Stimulated activated CD8-positive, alpha-beta memory T cell treated with anti-CD3 and anti-CD28 coated beads, Interleukin-2, amount 100 ng/mL, for 48 hours (primary cell): Measurements from ENCODE around the gene PROM2.

Experiments used
- DNase-seq, 2 donors: peaks; one replicate each; pipeline ENCODE4 v3.0.0-alpha.2; 2020; ENCODE audit warnings: low read depth in 2 of 2

PROM2 gene

DNA sequence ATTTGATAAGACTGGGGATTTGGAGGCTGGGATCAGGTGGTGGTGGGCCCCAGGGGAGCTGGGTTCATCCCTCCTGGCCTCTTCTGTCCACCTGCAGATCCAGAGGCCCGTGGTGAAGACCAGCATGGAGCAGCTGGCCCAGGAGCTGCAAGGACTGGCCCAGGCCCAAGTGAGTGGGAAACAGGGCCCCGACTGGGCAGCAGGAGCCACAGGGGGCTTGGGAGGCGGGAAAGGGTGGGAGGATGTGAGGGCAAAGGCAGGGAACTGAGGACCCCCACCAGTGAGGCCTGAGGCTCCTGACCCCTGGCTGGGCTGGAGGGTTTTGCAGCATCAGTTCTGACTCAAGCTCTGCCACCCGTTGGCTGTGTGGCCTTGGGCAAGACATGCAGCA is 11.3 kb downstream of the PROM2 start:
- DNase-seq = no peak

DNA sequence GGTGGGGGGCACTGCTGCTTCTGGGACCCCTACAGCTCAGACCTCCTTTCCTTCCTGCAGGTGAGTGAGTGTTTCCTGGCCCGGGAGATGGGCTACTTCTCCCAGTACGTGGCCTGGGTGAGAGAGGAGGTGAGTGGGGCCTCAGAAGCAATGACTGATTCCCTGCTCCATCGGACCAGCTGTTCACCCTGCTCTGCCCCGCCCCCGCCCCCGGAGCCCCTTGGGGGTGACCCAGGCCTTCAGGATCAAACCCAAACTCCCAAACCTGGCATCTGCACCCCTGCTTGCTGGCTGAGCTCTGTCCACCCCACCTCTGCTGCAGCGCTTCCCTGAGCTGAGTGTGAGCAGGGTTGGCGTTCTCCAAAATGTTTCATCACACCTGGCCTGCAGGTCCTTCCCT is 13.1 kb downstream of the PROM2 start:
- no peak for DNase-seq

DNA sequence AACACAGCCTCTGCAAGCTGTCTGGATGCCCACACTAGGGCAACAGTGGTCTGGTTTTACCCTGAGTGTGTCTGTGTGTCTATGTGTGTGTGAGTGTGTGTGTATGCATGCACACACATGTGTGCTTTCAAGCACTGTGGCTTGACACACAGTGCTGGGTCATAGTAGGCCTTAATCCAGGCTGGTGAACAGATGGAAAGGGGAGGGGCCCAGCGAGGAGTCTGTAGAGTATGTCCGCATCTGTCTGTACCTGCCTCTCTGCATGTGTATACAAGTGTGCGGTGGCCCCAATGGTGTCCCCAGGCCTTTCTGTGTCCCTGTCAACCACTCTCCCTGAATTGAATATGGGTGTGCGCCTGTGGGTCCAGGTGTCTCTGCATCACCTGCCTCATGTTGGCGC is 13.6 kb downstream of the PROM2 start:
- DNase-seq = no peak

DNA sequence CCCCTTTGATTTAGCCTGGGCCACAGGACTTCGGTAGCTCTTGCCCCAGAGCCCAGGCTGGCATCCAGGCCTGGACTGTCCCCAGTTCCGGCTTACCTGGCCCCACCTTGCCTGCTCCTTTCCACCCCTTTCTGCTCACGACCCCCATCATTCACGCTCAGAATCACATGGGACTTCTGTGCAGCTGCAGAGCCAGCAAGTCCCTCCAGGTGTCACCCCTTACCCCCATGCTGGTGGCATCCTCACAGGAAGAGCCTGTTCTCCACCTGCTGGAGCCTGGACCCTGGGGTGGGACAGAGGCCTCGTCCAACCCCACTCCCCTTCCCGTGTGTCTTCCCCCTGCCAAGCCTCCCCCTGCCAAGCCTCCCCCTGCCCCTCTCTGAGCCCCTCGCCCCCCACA is 15.0 kb downstream of the PROM2 start:
- DNase-seq = no peak

DNA sequence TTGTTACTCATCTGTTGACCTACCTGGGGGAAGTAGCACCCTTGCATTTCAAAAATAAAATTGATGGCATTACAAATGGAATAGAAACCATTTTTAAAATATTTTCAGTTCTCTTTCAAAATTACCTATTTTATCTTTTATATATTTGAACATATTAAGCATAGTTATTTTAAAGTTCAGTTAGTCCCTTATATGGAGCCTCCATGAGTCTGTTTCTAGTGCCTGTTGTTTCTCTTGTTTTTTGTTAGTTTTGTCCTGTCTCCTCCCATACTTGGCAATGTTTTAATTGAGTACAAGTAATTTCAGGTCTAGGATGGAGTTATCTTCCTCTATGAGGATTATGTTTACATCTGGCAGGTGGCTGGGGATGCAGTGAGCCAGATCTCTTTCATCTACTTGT is 17.0 kb downstream of the PROM2 start:
- no peak for DNase-seq

DNA sequence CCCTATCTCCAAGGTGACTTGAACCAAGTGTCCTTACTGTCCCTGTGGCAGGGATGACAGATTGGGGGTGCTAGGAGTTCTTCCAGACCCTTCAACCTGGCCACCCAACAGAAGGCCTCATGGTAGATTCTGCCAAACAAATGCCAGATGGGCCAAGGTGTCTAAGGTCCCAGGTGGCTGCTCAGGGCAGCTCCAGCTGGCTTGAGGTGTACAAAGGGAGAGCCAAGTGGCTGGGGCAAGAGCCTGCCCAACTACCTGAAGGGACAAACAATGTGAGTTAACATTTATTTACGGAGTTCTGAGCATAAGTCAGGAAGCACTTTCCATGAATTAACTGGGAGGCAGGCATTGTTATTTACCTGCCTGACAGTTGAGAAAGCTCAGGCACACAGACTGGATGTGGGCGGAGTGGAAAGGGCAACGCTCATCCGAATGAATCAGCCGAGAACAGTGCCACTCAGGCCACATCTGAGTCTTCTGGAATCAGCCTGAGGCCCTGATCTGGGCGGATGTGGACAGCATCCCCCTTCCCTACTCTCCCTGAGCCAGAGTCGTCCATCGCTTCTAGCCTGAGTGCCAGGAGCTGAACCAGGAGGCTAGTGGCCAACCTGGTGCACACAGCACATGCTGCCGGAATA is 18.5 kb downstream of the PROM2 start:
- no peak for DNase-seq

DNA sequence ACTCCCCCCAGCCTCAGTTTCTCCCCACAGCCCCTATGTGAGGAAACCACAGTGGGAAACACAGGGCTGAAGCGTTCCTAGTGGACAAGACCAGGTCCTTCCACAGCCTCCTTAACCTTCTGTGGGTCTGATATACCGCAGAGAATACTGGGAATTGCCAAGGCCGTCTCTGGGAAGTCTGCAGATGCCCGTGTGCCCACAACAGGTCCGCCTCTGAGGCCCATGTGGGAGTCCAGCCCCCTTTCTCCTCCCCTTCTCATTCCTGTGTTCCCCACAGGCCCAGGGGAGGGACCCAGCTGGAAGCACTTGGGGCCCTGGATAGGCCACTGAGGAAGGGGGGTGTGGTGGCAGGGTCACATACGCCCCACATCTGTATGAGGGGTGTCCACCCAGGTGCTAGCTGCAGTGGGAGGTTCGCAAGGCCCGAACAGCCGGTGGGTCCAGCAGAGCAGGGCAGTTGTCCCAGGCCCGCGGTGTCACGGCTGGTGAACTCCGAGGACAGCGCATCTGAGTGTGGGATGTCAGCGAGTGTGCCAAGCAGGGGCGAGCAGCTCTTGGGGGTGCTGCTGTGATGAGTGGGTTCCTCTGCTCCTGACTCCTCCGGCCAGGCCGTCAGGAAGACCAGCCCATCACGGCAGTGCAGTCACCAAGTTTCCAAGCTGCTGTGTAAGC is 20.5 kb downstream of the PROM2 start:
- DNase-seq = no peak

DNA sequence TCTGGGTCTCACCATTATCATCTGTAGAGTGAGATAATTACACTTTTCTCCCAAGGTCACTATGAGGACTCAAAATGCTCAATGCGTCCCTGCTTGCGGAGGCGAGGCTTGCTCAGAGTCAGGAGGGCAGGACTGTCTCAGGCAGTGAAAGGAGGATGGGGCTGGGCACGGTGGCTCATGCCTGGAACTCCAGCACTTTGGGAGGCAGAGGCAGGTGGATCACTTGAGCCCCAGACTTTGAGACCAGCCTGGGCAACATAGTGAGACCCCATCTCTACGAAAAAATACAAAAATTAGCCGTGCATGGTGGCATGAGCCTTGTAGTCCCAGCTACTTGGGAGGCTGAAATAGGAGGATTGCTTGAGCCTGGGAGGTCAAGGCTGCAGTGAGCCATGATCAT is 21.1 kb downstream of the PROM2 start:
- DNase-seq = no peak

DNA sequence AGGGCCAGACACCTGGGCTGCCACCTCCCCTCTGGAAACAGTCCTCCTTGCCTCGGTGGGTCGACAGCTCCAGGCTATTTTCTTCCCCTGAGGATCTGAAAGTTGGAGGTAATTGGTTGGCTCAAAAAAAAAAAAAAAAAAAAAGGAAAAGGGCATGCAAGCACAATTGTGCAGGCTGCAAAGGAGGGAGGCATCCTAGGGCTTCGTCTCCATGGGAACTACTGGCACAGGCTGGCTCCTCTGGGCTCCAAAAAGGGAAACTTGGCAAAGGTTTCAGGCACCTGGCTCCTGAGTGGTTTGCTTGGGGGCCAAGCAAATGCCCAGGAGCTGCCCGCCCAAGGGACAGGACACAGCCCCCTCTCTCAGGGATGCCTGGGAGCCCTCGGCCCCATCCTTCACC is 21.8 kb downstream of the PROM2 start:
- DNase-seq = no peak

DNA sequence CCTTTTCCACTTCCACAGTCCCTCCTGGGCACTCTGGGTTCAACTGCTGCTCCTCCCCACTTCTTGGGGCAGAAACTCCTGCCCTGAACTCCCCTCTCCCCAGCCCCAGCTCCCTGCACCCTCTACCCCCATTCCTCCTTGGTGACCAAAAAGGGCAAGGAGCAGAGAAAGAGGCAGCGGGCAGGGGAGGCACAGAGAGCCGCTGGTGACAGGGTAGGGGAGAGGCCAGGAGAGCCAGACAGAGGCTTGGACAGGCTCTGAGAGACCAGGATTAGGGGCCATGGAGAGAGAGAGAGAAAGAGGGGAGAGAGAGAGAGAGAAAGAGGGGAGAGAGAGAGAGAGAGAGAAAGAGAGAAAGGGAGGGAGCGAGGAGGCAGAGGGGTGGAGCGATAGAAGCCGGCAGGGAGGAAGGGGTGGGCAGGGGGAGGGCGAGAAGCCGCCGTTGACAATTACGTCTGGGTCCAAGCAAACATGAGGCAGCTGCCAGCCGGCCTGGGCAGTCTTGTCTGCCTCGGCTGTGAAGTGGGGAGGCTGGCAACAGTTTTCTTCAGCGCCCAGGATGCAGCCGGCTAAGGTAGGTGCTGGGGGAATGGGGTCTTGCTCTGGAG is 22.7 kb downstream of the PROM2 start, which contains the start of gene KCNIP3:
KCNIP3 (plus strand) TSS at position 468 of the 608 bp plus-strand sequence; CDS start at position 560, 92 bp downstream.
- no peak for DNase-seq

DNA sequence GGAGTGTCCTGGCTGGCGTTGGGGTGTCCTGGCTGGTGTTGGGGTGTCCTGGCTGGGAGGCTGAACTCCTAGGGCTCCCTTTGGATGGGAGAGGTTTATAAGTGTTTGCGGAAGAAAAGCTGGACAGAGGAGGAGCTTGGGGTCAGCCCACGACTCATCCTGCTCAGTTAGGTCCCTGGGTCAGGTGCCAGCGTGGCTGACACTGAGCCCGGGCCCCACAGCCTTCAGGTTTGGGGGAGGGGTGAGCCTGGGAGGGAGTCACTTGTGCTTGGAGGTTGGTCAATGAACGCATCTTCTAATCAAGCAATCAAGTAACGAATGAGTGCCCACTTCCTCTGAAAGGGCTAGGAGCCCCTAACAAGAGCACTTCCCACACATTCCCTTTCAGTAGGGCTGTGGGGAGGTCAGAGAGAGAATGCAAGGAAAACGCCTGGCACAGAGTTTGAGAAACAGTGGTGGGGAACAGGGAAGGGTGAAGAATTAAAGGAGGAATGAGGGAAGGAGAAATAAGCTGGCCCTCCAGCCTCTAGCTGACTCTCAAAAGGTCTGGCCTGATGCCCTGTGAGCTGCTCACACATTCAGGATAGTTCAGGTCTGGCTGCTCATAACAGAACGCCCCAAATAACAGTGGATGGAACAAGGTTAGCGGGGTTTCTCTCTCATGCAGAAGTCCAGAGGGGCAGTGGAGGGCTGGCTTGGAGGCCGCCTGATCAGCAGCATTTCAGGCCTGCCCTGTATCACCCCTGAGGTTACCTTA is 23.6 kb downstream of the PROM2 start:
- no peak for DNase-seq

DNA sequence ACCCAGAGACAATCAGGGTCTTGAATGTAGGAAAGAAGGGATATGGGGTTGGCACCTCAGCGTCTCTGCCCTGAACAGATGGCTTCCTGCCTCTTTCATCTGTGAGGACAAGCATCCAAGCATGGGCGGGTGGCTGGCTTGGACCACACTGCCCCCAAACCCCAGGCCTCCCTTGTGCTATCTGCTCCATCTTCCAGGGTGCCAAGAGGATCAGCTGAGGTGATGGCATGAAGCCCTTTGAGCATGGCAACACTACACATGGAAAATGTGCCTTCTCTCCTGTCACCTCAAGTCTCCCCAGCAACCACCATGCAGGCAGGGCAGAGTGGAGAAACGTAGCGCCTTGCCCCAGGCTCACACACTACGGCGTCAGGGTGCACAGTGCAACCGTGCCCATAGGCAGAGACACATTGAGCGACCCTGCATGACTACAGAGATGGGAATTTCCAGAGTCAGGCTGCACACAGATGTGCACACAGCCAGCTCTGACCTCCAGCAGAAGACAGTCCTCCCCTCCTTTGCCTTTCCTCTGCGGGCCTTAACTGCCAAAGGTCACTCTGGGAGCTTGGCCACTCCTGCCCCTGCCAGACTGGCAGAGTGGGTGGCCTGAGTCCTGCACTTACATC is 24.4 kb downstream of the PROM2 start:
- DNase-seq = no peak

DNA sequence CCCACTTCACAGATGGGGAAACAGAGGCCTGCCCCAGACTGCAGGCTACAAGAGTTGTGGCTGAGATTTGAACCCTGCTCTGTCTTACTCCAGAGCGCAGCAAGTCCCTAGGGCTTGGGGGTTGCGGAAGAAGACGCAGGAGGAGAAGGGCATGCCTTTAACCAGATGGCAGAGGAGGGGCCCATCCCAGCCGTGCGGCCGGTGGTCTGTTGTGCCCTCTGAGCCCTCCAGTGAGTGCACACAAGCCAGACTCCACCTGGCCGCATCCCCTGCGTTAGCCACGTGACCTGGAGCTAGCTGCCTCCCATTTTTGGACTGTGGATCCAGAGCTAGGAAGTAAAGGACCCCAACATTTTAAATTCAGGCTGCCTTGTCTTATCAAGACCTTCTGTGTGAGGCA is 25.7 kb downstream of the PROM2 start:
- DNase-seq = no peak

DNA sequence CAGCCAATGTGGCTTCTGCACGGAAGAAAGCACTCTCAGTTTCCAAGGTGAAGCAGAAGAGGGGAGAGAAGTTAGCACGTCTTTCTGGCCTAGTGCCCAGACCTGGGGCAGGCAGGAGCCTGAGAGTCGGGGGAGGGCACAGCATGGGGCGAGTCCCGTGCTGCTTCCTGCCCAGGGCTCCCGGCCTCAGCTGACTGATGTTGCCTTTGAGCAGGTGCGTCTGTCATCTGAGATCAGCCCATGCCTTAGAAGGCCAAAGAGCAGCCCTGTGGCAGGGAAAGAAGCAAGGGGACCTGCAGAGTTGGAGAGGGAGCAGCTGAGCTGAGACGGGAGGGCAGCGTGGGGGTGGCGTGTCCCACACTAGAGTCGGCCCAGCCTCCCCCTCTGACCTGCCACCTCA is 26.2 kb downstream of the PROM2 start:
- no peak for DNase-seq

DNA sequence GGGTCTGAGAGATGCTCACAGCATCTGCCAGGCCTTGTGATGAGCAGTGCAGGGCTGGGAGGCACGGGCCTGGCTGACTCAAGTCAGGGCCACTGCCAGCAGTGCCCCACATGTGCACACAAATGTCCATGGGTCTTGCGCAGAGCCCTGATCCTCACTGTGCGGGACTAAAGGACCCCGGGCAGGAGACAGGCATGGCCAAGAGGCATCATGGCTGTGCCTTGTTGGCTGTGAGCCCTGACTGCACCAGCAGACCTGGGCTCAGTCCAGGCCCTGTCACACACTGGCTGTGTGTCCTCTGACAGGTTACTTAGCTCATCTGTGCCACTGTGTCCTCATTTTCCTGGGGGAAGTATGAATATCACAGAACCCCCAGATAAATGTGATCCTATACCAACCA is 26.9 kb downstream of the PROM2 start:
- no peak for DNase-seq

DNA sequence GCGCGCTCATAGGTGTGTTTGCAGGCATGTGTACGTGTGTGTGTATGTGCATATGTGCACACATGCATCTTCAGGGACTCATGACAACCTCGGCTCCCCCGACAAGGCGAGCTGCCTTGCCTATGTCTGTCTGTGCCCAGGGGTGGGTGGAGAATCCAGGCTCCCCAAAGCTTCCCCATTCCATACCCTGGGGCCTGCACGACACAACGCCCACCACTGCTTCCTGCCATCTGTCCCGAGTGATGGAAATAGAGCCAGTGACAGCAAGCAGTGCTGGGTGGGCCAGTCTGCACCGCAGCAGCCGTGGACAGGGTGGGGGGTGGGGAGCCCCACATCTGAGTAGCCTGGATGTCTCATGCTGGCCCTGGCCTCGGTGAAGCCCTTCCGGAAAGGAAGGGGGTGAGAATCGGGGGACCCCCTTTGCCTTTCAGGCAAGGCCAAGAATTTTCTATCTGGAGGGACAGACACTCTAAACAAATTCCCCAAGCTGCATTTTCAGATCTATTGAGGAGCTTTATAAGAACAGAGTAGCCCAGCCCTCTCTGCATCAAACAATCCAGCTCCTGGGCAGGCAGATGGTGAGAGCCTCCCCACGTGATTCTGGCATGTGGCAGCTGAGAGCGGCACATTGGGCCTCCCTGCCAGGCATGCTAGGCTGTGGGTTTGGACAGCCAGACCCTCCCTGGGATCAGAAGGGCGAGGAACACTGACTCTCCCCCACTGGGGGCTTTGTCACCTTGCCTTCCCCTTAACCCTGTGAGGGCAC is 27.8 kb downstream of the PROM2 start:
- DNase-seq = no peak

DNA sequence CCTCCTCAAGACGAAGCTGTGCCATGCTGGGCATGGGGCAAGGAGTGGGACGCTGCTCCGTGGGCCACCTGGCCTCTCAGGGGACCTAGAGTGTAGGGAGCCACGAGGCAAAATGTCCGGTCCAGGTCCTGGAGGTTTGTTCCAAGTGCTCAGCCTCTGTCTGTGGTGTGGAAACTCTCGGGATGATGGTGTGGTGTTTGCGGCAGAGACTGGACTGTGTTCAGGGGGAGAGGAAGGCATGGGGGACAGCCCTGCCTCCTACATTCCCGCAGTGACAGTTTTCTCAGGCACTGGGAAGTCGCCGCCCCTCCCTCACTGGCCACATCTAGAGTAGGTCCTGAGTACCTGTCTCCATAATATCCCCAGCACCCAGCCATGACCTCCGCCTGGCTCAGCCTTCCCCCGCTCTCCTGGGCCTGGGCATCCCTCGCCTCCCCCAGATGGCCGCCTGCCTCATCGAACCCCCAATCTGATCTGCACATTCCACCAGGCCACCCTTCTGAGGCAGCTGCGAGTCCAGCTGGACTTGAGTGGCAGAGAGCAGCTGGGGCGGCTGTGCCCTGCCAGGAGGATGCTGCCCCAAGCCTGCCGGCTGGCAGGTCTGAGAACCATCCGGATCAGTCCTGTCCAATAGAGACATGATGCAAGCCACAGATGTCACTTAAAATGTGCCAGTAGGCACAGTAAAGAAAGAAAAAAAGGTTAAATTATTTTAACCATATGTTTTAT is 29.1 kb downstream of the PROM2 start:
- no peak for DNase-seq

DNA sequence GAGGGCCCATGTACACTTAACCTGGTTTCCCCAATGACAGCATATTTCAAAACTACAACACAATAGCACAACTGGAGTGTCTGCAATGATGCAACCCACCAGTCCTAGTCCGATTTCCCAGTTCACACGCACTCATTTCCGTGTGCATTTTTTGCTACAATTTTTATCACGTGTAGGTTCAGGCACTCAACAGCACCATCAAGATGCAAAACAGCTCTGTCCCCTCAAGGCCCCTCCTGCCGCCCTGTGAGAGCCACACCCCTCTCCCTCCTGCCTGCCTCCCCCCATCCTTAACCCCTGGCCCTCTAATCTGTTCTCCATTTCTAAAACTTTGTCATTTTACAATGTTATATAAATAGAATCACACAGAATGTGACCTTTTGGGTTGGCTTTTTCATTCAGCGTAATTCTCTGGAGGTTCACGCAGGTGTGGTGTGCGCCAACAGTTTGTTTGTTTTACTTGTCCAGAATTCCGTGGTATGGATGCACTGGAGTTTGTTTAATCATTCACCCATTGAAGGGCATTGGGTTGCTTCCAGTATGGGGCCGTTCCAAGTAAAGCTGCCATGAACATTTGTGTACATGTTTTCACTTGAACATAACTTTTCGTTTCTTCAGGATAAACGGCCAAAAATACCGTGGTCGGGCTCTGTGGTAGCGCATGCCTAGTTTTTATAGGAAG is 31.3 kb downstream of the PROM2 start:
- DNase-seq = no peak

DNA sequence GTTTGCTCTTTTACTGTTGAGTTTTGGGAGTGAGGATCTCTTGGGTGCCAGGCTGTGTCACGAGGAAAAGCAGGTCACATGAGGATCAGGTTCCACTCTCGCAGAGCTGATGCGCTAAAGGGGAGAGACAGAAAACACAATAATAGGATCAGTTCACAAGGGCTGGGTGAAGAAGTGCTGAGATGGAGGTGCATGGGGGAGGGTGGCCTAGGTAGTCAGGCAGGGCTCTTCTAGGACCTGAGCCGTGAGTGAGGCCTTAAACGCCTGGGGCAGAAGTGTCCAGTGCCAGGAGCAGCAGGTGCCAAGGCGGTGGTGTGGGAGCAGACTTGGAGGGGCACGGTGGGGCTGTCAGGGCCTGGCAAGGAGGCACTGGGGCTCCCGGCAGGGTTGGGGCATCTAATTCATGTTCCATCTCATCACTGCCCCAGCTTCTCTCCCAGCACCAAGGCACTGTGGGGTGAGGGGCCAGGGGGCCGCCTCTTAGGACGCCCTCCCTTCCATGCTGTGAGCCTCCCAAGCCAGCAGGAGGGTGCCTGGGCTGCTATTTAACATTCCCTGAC is 32.2 kb downstream of the PROM2 start:
- no peak for DNase-seq

DNA sequence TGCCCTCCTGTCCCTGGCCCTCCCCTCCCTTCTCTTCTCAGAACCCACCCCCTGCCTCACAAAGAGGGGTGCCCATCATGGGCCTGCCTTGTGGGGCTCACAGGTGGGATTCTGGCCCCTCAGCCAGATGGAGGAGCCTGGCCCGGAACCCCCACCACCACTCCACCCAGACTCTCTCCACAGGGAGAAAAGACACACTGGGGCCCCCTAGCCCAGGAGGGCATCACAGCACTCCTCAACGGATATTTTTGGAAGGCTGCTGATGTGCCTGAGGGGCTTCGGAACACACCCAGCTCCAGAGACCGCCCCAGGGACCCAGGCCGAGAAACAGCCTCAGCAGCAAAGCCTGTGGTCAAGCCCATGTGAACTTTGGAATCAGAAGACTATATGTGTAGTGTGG is 32.8 kb downstream of the PROM2 start:
- no peak for DNase-seq
